HFFc6 (cell line): ENCODE results near the gene DNAJC21. TPM values are rescaled to one million over a fixed set of nuclear protein-coding genes. Genes with fewer than 3 reads are reported as not detected.

Source experiments
- DNase-seq: peaks from one replicate; pipeline ENCODE4 v3.0.0-alpha.2; 2018
- H3K27ac Mint-ChIP-seq: 2 replicates; pipeline ENCODE4 v1.8.0; 2020; ENCODE audit warnings: mild to moderate bottlenecking, mixed read lengths
- H3K27me3 Mint-ChIP-seq: 2 replicates; pipeline ENCODE4 v1.8.0; 2021; ENCODE audit warnings: mild to moderate bottlenecking, moderate library complexity, mixed read lengths; ENCODE audit not compliant: insufficient read depth
- H3K36me3 Mint-ChIP-seq: 2 replicates; pipeline ENCODE4 v1.8.0; 2021; ENCODE audit warnings: low read depth, mixed read lengths
- H3K4me1 Mint-ChIP-seq: 2 replicates; pipeline ENCODE4 v1.8.0; 2020; ENCODE audit warnings: low read depth, mixed read lengths
- H3K4me3 Mint-ChIP-seq: 2 replicates; pipeline ENCODE4 v1.8.0; 2020; ENCODE audit warnings: mild to moderate bottlenecking, moderate library complexity, mixed read lengths
- H3K9me3 Mint-ChIP-seq: 2 replicates; pipeline ENCODE4 v1.8.0; 2020; ENCODE audit warnings: mild to moderate bottlenecking, mixed read lengths
- total RNA-seq, 6 experiments: library from RNA; stranded (reverse); fragmentation: NEBNext Ultra II Directional; extraction: Animal tissue kit (Norgen Biotek cat#: 25700); gene quantifications; 2 replicates in 1 of 6; 3 replicates in 5 of 6; pipeline ENCODE4 v1.2.3, GENCODE V29; 2021
- TF ChIP-seq, protein P1 (sequence below): fragments of 200-600 bp; sonication (generic); IDR thresholded peaks from 2 replicates; pipeline ENCODE4 v1.5.0; 2021; ENCODE audit warnings: antibody characterized with exemption, mild to moderate bottlenecking

The DNAJC21 gene
- total RNA-seq, 6 experiments from 2014 or later, result 38.2 to 46.8 (median 45.9) TPM

DNA sequence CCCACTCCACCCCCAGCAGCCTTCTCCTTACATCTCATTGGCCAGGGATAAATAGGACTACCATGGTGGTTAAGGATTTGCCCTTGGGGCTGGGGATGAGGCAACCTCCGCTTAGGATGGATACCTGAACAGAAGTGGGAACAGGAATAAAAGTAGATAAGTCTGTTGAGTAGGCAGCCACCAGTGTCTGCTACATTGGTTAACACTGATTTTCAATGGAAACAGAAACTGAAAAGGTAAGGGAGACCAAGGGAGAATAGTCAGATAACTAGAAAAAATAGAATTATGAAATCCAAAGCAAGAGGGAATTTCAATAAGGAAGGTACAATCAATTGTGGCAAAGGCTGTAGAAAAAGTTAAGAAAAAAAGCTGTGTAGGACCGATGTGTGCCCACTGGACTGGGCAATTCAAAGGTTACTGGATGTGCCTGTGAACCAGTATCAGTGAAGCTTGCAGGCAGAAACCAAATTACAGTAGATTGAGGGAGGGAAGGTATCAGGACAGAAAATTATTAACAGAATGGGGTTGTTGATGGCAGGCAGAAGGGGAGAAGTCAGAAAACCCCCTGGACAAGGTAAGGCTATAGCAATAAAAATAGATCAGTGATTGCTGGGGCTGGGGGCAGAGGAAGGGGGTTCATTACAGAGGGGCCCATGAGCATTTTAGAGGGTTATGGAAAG lies 48.7 kb downstream of the DNAJC21 start:
- Mint-ChIP-seq H3K4me1 (peaks cover 6% of the 10 kb centered on the region; the same call in 1 of the 2 replicates), H3K36me3 (no peaks in the 10 kb centered on the region), H3K4me3 (no peak overlapping the region), H3K27me3 (peaks cover 20% of the 10 kb centered on the region), H3K27ac (no peak overlapping the region), H3K9me3 (no peaks in the 10 kb centered on the region; the same call in 1 of the 2 replicates)
- TF ChIP-seq, protein P1, sequence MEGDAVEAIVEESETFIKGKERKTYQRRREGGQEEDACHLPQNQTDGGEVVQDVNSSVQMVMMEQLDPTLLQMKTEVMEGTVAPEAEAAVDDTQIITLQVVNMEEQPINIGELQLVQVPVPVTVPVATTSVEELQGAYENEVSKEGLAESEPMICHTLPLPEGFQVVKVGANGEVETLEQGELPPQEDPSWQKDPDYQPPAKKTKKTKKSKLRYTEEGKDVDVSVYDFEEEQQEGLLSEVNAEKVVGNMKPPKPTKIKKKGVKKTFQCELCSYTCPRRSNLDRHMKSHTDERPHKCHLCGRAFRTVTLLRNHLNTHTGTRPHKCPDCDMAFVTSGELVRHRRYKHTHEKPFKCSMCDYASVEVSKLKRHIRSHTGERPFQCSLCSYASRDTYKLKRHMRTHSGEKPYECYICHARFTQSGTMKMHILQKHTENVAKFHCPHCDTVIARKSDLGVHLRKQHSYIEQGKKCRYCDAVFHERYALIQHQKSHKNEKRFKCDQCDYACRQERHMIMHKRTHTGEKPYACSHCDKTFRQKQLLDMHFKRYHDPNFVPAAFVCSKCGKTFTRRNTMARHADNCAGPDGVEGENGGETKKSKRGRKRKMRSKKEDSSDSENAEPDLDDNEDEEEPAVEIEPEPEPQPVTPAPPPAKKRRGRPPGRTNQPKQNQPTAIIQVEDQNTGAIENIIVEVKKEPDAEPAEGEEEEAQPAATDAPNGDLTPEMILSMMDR, result no peak
- DNase-seq, result no peak

DNA sequence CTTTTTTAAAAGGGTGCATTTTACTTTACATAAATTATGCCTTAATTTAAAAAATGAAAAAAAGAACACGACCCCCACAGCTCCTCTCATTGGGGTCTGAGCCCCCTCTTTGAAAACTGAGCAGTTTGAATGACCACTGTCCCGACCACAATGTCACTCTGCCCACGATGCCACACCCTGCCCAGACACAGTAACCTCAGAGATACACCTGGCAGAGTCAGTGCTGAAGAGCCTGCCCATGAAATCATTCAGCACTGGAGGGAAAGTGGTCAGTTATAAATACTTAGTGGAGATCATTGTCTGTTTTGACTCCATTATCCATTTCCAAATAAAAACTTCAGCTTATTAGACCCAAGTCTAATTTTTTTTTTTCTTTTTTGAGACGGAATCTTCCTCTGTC lies 49.3 kb downstream of the DNAJC21 start:
- no peak for DNase-seq
- H3K9me3 Mint-ChIP-seq, result no peaks in the 10 kb centered on the region; the same call in 1 of the 2 replicates
- no peaks in the 10 kb centered on the region for H3K36me3 Mint-ChIP-seq
- H3K27me3 Mint-ChIP-seq, result peaks cover 19% of the 10 kb centered on the region
- peaks cover 6% of the 10 kb centered on the region; the same call in 1 of the 2 replicates for H3K4me1 Mint-ChIP-seq
- no peak overlapping the region for H3K4me3 Mint-ChIP-seq
- TF ChIP-seq, protein P1, result no peak
- no peak overlapping the region for H3K27ac Mint-ChIP-seq

DNA sequence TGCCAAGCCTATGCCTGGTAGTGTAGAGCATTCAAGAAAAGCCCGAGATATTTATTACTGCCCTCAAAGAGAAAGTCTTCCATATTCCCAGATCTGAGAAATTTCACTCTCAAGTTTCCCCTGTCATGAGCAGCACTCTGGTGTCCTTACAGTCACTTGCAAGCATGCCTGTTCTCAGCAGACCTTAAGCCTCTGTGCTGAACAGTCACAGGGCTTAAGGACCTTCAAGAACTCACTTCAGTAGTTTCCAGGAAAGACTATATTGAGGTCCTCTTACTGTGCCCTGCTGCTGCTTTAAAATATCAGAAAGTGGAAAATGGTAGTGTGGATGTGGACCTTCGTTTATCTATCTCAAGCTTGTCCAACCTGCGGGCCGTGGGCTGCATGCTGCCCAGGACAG lies 53.5 kb downstream of the DNAJC21 start:
- Mint-ChIP-seq H3K9me3 (peaks cover 19% of the 10 kb centered on the region), H3K36me3 (peaks cover 8% of the 10 kb centered on the region; the same call in 1 of the 2 replicates), H3K27me3 (peaks cover 22% of the 10 kb centered on the region), H3K4me3 (no peak overlapping the region), H3K4me1 (no peaks in the 10 kb centered on the region), H3K27ac (no peak overlapping the region)
- TF ChIP-seq, protein P1, result no peak
- DNase-seq, result no peak

DNA sequence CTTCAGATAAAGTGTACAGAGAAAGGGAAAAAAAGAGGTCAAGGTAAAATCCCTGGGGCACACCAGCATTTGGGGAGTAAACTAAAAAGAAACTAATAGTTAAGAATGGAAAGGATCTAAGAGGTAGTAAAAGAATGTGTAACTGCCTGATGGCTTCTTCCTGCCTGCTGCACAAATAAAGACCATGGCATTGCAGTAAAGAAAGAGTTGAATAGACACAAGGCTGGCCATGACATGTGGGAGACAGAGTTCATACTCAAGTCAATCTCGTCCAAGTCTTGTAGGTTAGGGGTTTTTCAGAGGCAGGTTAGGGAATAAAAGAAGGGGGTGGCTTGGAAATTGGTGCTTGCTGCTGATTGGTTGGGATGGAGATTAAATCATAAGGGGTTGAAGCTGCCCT lies 57.6 kb downstream of the DNAJC21 start:
- H3K4me1 Mint-ChIP-seq, result no peaks in the 10 kb centered on the region
- no peak overlapping the region for H3K4me3 Mint-ChIP-seq
- peaks cover 8% of the 10 kb centered on the region; the same call in 1 of the 2 replicates for H3K36me3 Mint-ChIP-seq
- H3K27ac Mint-ChIP-seq, result no peak overlapping the region
- H3K9me3 Mint-ChIP-seq, result peaks cover 19% of the 10 kb centered on the region
- TF ChIP-seq, protein P1, result no peak
- no peak for DNase-seq
- H3K27me3 Mint-ChIP-seq, result peaks cover 19% of the 10 kb centered on the region

DNA sequence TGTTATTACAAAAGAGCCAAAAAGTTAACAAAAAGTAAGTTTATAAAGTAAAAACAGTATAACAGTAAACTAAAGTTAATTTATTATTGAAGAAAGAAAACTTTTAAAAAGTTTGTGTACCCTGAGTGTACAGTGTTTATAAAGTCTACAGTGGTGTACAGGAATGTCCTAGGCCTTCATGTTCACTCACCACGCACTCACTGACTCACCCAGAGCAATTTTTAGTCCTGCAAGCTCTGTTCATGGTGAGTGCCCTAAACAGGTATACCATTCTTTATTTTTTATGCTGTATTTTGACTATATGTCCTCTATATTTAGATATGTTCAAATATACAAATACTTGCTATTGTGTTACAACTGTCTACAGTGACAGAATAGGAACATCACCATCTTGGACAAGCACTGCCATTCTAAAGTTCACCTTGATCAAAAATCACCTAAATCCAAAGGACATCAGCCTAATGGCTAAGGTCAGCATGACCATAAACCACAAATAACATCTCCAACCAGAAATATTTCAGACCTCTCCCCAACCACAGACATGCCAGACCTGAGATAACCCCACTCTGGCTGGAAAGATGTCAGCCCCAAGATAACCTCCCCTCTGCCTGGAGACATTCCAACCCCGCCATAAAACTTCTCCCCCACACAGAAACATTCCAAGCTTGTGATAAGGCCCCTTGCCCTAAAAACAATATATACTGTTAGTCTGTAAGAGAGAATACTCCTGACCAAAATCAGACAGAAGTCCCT lies 62.3 kb downstream of the DNAJC21 start:
- Mint-ChIP-seq H3K27ac (no peak overlapping the region), H3K27me3 (peaks cover 26% of the 10 kb centered on the region), H3K36me3 (peaks cover 6% of the 10 kb centered on the region; the same call in 1 of the 2 replicates), H3K4me3 (no peak overlapping the region), H3K4me1 (no peaks in the 10 kb centered on the region), H3K9me3 (peaks cover 7% of the 10 kb centered on the region)
- no peak for DNase-seq
- TF ChIP-seq, protein P1, result no peak
